Measurements from ENCODE around the gene PHLDB2. TPM values are rescaled to one million over a fixed set of nuclear protein-coding genes. Genes with fewer than 3 reads are reported as not detected.

The PHLDB2 gene
- polyA plus RNA-seq, 1 donor (not counting 4 experiments of a cell fraction or from before 2014, with no cell fraction given) = 150 TPM

DNA sequence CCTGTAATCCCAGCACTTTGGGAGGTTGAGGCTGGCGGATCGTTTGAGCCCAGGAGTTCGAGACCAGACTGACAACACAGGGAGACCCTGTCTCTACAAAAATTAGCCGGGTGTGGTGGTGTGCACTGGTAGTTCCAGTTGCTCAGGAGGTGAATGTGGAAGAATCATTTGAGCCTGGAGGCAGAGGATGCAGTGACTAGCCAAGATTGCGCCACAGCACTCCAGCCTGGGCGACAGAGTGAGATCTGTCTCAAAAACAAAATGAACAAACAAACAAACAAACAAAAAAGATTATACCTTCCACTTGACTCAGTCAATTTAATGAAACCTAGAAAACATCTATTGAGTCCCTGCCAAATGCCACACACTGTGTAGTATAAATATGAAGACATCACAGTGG, 30.5 kb upstream of the PHLDB2 start:
- dilution Hi-C loops (cut with MboI; ENCODE audit: extremely low pct_ligation_motif_present, low sequenced_read_pairs) = no loop called here
- H3K9ac ChIP-seq (ENCODE audit: control insufficient read depth, extremely low read depth, insufficient read depth, low read length) = no peak overlapping the region
- peaks cover 11% of the 10 kb centered on the region for H3K4me1 ChIP-seq (ENCODE audit: control insufficient read depth, extremely low read depth, insufficient read depth, low read length)
- no peaks in the 10 kb centered on the region for H4K20me1 ChIP-seq (ENCODE audit: control insufficient read depth, extremely low read depth, insufficient read depth, low read length)
- H3K9me1 ChIP-seq (ENCODE audit: control insufficient read depth, extremely low read depth, insufficient read depth, low read length) = no peaks in the 10 kb centered on the region
- no peak overlapping the region for H3K27ac ChIP-seq (ENCODE audit: control insufficient read depth, insufficient read depth, low read length)
- TF ChIP-seq EZH2 (IDR thresholded peaks at IDR 0.05; ENCODE audit: low read length) = no peak
- TF ChIP-seq CTCF (optimal IDR thresholded peaks at IDR 0.05 in 1 of 3, IDR thresholded peaks at IDR 0.05 in 1 of 3, conservative IDR thresholded peaks at IDR 0.05 in 1 of 3; ENCODE audit: extremely low read depth in 1 of 3, insufficient read depth in 2 of 3, low read length in 3 of 3) = no peak
- H3K4me3 ChIP-seq (ENCODE audit: control insufficient read depth in 2 of 3, extremely low read depth in 1 of 3, insufficient read depth in 2 of 3, low read depth in 1 of 3, low read length in 3 of 3) = no peak overlapping the region
- no peak overlapping the region for H2AFZ ChIP-seq (ENCODE audit: control insufficient read depth, low read length)
- no peaks in the 10 kb centered on the region for H3K36me3 ChIP-seq (ENCODE audit: control insufficient read depth in 2 of 2, extremely low read depth in 1 of 2, insufficient read depth in 2 of 2, low read length in 2 of 2)
- no peaks in the 10 kb centered on the region for H3K79me2 ChIP-seq (ENCODE audit: control insufficient read depth, insufficient read depth, low read length)
- no peaks in the 10 kb centered on the region for H3K9me3 ChIP-seq (ENCODE audit: control insufficient read depth, low read depth, low read length)
- no peak overlapping the region for H3K4me2 ChIP-seq (ENCODE audit: control insufficient read depth, extremely low read depth, insufficient read depth, low read depth, low read length)
- no peaks in the 10 kb centered on the region for H3K27me3 ChIP-seq (ENCODE audit: control insufficient read depth, extremely low read depth, insufficient read depth, low read length)
- FAIRE-seq = no peak
- no peak for DNase-seq (ENCODE audit: low read depth, low spot score)

- dilution Hi-C loops (cut with MboI; ENCODE audit: extremely low pct_ligation_motif_present, low sequenced_read_pairs) = no loop called here
- no peaks in the 10 kb centered on the region for H4K20me1 ChIP-seq (ENCODE audit: control insufficient read depth, extremely low read depth, insufficient read depth, low read length)
Observed at GRCh38 chr3:111829023-111829422, 30.0 kb upstream of the PHLDB2 start.

More at GRCh38 chr3:111829023-111829422, 30.0 kb upstream of the PHLDB2 start:
- Histone ChIP-seq H3K36me3 (ENCODE audit: control insufficient read depth in 2 of 2, extremely low read depth in 1 of 2, insufficient read depth in 2 of 2, low read length in 2 of 2) (no peaks in the 10 kb centered on the region), H3K9ac (ENCODE audit: control insufficient read depth, extremely low read depth, insufficient read depth, low read length) (no peak overlapping the region), H3K9me3 (ENCODE audit: control insufficient read depth, low read depth, low read length) (no peaks in the 10 kb centered on the region), H3K79me2 (ENCODE audit: control insufficient read depth, insufficient read depth, low read length) (no peaks in the 10 kb centered on the region), H3K27me3 (ENCODE audit: control insufficient read depth, extremely low read depth, insufficient read depth, low read length) (no peaks in the 10 kb centered on the region), H3K27ac (ENCODE audit: control insufficient read depth, insufficient read depth, low read length) (no peak overlapping the region), H3K4me1 (ENCODE audit: control insufficient read depth, extremely low read depth, insufficient read depth, low read length) (peaks cover 11% of the 10 kb centered on the region), H3K9me1 (ENCODE audit: control insufficient read depth, extremely low read depth, insufficient read depth, low read length) (no peaks in the 10 kb centered on the region), H3K4me2 (ENCODE audit: control insufficient read depth, extremely low read depth, insufficient read depth, low read depth, low read length) (no peak overlapping the region), H3K4me3 (ENCODE audit: control insufficient read depth in 2 of 3, extremely low read depth in 1 of 3, insufficient read depth in 2 of 3, low read depth in 1 of 3, low read length in 3 of 3) (no peak overlapping the region), H2AFZ (ENCODE audit: control insufficient read depth, low read length) (no peak overlapping the region)
- no peak for TF ChIP-seq CTCF (optimal IDR thresholded peaks at IDR 0.05 in 1 of 3, IDR thresholded peaks at IDR 0.05 in 1 of 3, conservative IDR thresholded peaks at IDR 0.05 in 1 of 3; ENCODE audit: extremely low read depth in 1 of 3, insufficient read depth in 2 of 3, low read length in 3 of 3)
- FAIRE-seq (no peak), DNase-seq (ENCODE audit: low read depth, low spot score) (no peak)

Data from keratinocyte (primary cell).